GM19467 (cell line): ENCODE data around the gene PLCB3.
"Not testable (repeated sequence)": the region's sequence is repeated elsewhere in the genome, so short reads cannot be mapped to it uniquely, and the experiment has no call there.

Source experiments
- ATAC-seq: cut with Tn5 transposase; IDR thresholded peaks from one replicate; pipeline ENCODE4 v1.9.1; 2021; ENCODE audit warnings: mild to moderate bottlenecking, moderate library complexity; ENCODE audit not compliant: unreplicated experiment

Gene PLCB3

DNA sequence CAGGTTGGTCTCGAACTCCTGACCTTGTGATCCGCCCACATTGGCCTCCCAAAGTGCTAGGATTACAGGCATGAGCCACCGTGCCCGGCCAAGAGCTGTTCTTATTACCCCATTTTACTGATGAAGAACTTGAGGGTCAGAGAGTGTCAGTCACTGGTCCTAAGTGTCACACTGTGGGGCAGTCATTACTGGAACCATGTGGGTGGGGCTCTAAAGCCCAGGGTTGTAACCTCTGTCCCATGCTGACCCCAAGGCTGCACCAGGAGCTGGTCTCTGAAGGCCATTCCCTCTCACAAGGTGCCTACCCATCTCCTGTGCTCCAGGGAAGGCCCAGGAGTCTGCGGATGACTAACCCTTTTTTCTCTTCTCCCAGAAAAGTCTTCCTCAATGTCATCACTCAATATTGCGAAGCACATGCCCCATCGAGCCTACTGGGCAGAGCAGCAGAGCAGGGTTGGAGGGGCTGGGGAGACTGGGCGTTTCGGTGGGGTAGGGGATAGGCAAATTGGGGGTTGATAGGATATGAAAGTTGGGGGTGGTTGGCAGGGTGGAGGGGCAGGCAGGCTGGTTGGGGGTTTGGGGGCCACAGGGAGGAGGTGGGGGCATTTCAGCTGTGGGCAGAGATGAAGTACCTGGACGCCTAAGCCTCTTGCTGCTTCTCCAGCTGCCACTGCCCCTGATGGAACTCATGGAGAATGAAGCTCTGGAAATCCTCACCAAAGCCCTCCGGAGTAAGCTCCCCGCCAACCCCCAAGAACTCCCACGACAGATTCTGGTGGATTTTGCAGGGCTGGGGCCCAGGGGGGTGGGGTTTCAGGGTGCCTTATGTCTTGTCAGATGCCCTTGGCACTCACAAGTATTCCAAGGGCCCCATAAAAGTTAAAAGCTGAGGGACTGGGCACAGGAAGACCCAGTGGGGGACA lies 52.0 kb downstream of the PLCB3 start:
- ATAC-seq, result no peak

DNA sequence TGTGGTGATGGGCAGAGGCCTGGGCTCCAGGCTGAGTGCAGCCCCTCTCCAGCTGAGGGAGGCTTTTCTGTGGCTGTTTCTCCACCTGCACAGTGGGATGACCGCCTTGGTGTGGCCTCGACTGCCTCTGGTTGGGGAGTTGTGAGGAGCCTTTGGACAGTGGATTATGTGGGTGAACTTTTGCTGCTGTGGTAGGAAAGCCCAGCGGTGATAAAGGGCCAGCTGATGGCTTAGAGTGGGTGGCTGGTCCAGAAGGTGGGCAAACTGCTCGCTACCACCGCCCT lies 52.6 kb downstream of the PLCB3 start:
- ATAC-seq, result no peak

GRCh38 chr11:64304316-64305072 lies 53.2 kb downstream of the PLCB3 start:
- peak; percentile 32 for ATAC-seq

GRCh38 chr11:64305075-64305690 lies 53.9 kb downstream of the PLCB3 start, which contains the start of gene ESRRA:
Gene ESRRA, plus strand, starts transcription at chr11:64305524. Its CDS starts 1,656 bp downstream, at chr11:64307180.
- ATAC-seq, result peak; percentile 67

- ATAC-seq, result peak; percentile 15
Measured at GRCh38 chr11:64305691-64306562, 54.6 kb downstream of the PLCB3 start.

DNA sequence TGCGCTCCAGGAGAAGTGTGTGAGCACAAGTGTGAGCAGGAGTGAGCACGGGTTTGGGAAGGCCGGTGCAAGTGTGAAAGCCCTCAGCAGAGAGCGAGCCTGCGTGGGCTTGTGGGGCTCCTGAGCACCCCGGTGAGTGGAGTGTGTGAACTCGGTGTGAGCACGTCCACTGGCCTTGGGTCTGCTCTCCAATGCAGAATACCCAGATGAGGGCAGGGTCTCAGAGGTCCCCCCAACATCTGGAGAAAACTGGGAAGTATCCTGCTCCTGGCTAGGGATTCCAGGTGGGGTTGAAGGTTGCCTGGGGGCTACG lies 55.2 kb downstream of the PLCB3 start:
- ATAC-seq, result no peak

- no peak for ATAC-seq
Measured at GRCh38 chr11:64306876-64307622, 55.7 kb downstream of the PLCB3 start.

DNA sequence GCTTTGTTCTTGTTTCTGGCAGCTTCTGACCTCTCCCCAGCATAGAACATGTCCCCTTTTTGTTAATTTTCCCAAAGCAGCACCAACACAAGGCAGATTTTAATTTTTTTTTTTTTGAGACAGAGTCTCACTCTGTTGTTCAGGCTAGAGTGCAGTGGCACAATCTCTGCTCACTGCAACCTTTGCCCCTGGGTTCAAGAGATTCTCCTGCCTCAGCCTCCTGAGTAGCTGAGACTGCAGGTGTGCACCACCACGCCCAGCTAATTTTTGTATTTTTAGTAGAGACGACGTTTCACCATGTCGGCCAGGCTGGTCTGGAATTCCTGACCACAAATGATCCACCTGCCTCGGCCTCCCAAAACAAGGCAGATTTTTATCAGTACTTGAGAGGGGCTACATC lies 56.5 kb downstream of the PLCB3 start:
- ATAC-seq, result not testable (repeated sequence)

- ATAC-seq, result no peak
Measured at GRCh38 chr11:64312947-64313346, 61.6 kb downstream of the PLCB3 start.

DNA sequence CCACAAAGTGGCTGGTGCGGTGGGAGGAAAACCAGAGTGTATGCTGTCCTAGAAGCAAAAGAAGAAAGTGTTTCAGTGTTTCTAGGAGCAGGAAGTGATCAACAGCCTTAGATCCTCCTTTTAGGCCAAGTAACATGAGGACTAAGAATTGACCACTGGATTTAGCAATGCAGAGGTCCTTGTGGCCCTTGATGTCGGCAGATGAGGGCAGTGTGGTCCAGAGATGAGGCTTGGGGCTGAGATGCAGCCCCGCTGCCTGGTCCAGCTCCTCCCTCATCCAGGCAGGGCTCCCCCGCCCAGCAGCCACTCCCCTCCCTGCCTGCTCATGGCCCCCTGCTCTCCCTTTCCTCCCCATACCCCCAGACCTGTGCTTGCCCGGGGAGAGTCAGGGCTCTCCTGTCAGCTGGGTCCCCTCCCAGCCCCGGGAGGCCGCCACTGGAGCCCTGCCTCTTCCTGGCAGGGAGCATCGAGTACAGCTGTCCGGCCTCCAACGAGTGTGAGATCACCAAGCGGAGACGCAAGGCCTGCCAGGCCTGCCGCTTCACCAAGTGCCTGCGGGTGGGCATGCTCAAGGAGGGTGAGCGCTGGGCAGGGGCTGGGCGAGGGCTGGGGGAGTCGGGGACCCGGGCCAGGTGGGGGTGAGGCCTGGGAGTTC lies 62.3 kb downstream of the PLCB3 start:
- no peak for ATAC-seq

- no peak for ATAC-seq
Measured at GRCh38 chr11:64314146-64314804, 62.9 kb downstream of the PLCB3 start.

DNA sequence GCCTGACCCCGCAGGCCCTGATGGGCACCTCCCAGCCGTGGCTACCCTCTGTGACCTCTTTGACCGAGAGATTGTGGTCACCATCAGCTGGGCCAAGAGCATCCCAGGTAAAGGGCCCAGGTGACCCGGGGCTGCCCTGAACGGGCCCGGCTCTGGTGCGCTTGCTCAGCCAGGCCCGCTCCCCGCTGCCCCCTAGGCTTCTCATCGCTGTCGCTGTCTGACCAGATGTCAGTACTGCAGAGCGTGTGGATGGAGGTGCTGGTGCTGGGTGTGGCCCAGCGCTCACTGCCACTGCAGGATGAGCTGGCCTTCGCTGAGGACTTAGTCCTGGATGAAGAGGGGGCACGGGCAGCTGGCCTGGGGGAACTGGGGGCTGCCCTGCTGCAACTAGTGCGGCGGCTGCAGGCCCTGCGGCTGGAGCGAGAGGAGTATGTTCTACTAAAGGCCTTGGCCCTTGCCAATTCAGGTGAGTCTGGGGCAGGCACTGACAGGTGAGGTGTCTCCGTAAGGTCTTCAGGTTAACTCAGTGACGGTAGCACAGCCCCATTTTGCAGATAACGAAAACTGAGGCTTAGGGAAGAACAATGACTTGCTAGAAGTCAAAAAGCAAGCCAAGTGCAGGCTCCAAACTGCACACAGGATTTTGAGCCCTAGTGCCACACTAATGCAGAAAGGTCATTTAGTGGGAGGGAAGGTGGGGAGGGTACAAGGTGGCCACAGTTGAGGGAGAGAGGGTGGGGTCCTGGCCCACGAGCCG lies 63.7 kb downstream of the PLCB3 start:
- ATAC-seq, result no peak

DNA sequence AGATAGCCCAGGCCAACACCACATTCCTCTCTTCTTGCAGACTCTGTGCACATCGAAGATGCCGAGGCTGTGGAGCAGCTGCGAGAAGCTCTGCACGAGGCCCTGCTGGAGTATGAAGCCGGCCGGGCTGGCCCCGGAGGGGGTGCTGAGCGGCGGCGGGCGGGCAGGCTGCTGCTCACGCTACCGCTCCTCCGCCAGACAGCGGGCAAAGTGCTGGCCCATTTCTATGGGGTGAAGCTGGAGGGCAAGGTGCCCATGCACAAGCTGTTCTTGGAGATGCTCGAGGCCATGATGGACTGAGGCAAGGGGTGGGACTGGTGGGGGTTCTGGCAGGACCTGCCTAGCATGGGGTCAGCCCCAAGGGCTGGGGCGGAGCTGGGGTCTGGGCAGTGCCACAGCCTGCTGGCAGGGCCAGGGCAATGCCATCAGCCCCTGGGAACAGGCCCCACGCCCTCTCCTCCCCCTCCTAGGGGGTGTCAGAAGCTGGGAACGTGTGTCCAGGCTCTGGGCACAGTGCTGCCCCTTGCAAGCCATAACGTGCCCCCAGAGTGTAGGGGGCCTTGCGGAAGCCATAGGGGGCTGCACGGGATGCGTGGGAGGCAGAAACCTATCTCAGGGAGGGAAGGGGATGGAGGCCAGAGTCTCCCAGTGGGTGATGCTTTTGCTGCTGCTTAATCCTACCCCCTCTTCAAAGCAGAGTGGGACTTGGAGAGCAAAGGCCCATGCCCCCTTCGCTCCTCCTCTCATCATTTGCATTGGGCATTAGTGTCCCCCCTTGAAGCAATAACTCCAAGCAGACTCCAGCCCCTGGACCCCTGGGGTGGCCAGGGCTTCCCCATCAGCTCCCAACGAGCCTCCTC lies 64.6 kb downstream of the PLCB3 start:
- ATAC-seq, result not testable (repeated sequence)

- ATAC-seq, result peak; percentile 5
Measured at GRCh38 chr11:64316672-64317324, 65.5 kb downstream of the PLCB3 start.

DNA sequence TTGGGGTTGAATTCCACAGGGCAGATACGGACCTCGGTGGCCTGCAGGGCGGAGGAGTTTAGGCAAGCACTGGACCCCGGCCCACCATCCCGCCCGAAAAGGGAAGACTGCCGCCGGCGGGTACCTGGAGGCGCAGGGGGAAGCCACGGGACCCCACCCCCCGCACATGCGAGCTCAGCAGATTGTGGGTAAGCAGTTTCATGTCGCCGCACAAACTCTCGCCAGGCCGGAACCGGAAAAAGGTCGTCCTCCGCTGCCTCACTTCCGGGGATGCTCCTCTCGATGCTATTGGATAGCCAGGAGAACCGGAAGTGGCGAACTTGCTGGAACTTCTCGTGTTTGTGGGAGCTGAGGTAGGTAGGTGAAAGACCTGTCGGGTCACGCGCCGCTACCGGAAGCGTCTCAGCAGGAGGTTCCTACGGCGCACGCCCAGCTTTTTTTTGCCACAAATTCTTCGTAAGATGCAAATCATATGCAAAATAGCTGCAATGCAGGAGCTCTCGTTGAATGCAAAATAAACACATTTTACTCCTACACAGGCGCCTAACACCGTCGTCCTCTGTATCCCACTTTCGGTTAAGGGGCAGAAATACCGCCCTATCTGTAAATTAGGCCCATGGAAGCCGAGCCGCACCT lies 66.1 kb downstream of the PLCB3 start, which contains the start of gene TRMT112:
TSS of gene TRMT112 (minus strand) at position 235 of the 636 bp plus-strand sequence. CDS start at position 202, 33 bp downstream.
- ATAC-seq, result peak; percentile 52
